Stimulated activated CD4-positive, alpha-beta T cell treated with anti-CD3 and anti-CD28 coated beads, Interleukin-4, amount 100 ng/mL, for 1 hour (primary cell): Measurements from ENCODE around the gene FOXJ1.

Experiments used
- DNase-seq: peaks from one replicate; pipeline ENCODE4 v3.0.0-alpha.2; 2020

FOXJ1 gene

GRCh38 chr17:76089680-76090516 is 51.1 kb downstream of the FOXJ1 start:
- no peak for DNase-seq

- DNase-seq = no peak
Observed at GRCh38 chr17:76088868-76089576, 52.0 kb downstream of the FOXJ1 start.

- DNase-seq = no peak
Observed at GRCh38 chr17:76088041-76088867, 52.8 kb downstream of the FOXJ1 start.

- no peak for DNase-seq
Observed at GRCh38 chr17:76087531-76087930, 53.5 kb downstream of the FOXJ1 start.

- DNase-seq = no peak
Observed at GRCh38 chr17:76086384-76086783, 54.7 kb downstream of the FOXJ1 start.
